DOHH2 (cell line): ENCODE data around the gene MAPK7.

ENCODE experiments used
- CTCF ChIP-seq: fragments of 200-600 bp; sonication (generic); IDR thresholded peaks from one replicate; pipeline ENCODE4 v1.5.1; 2014; ENCODE audit warnings: antibody characterized with exemption, mild to moderate bottlenecking, low read depth, low read length; ENCODE audit not compliant: poor library complexity, severe bottlenecking
- EZH2phosphoT487 ChIP-seq: fragments of 200-600 bp; sonication (generic); IDR thresholded peaks from 2 replicates; pipeline ENCODE4 v1.6.1; 2017; ENCODE audit warnings: borderline replicate concordance, mild to moderate bottlenecking, antibody characterized with exemption, low read length, moderate library complexity, mixed read lengths

GRCh38 chr17:19336938-19337711, 41.2 kb upstream of the MAPK7 start:
- no peak for TF ChIP-seq EZH2phosphoT487
- no peak for TF ChIP-seq CTCF
